AML-193 (cell line): Measurements from ENCODE around the gene CARM1.

Source experiments
- DNase-seq, 2 experiments: peaks; one replicate each; lab custom pipeline; 2025; lab: John Stamatoyannopoulos, UW

CARM1 gene

GRCh38 chr19:10907925-10908324 lies 36.6 kb downstream of the CARM1 start:
- no peak for DNase-seq

GRCh38 chr19:10908380-10908960 lies 37.1 kb downstream of the CARM1 start:
- DNase-seq, result no peak

GRCh38 chr19:10911579-10912363 lies 40.4 kb downstream of the CARM1 start:
- DNase-seq, result no peak

- DNase-seq, result no peak
These were observed 41.3 kb downstream of the CARM1 start for GRCh38 chr19:10912619-10913018.

- no peak for DNase-seq
These were observed 42.5 kb downstream of the CARM1 start for GRCh38 chr19:10913716-10914340.

GRCh38 chr19:10915130-10916091 lies 44.1 kb downstream of the CARM1 start:
- no peak for DNase-seq

- DNase-seq, result no peak
These were observed 45.2 kb downstream of the CARM1 start for GRCh38 chr19:10916602-10917001.

- no peak for DNase-seq
These were observed 47.0 kb downstream of the CARM1 start for GRCh38 chr19:10918359-10918758.

- DNase-seq, result no peak
These were observed 48.3 kb downstream of the CARM1 start for GRCh38 chr19:10919352-10920287.

- no peak for DNase-seq
These were observed 48.9 kb downstream of the CARM1 start for GRCh38 chr19:10920288-10920655.

GRCh38 chr19:10920781-10921180 lies 49.4 kb downstream of the CARM1 start:
- DNase-seq, result no peak

GRCh38 chr19:10921199-10921909 lies 50.0 kb downstream of the CARM1 start:
- DNase-seq, result no peak

- no peak for DNase-seq
These were observed 50.7 kb downstream of the CARM1 start for GRCh38 chr19:10921910-10922637.

GRCh38 chr19:10922638-10923014 lies 51.3 kb downstream of the CARM1 start:
- no peak for DNase-seq

- no peak for DNase-seq
These were observed 52.1 kb downstream of the CARM1 start for GRCh38 chr19:10923260-10924112.

GRCh38 chr19:10924597-10924996 lies 53.2 kb downstream of the CARM1 start:
- DNase-seq, result no peak

GRCh38 chr19:10927730-10928562 lies 56.6 kb downstream of the CARM1 start:
- no peak for DNase-seq
